SIG-M5 treated with dmso at 0.1 percent for 504 hours (cell line): Measurements from ENCODE around the gene PGM2L1.
"Not testable (repeated sequence)": the region's sequence is repeated elsewhere in the genome, so short reads cannot be mapped to it uniquely, and the experiment has no call there.

Source experiments
- DNase-seq: peaks from one replicate; lab custom pipeline; 2025; ENCODE audit not compliant: unreplicated experiment; lab: John Stamatoyannopoulos, UW

The PGM2L1 gene

DNA sequence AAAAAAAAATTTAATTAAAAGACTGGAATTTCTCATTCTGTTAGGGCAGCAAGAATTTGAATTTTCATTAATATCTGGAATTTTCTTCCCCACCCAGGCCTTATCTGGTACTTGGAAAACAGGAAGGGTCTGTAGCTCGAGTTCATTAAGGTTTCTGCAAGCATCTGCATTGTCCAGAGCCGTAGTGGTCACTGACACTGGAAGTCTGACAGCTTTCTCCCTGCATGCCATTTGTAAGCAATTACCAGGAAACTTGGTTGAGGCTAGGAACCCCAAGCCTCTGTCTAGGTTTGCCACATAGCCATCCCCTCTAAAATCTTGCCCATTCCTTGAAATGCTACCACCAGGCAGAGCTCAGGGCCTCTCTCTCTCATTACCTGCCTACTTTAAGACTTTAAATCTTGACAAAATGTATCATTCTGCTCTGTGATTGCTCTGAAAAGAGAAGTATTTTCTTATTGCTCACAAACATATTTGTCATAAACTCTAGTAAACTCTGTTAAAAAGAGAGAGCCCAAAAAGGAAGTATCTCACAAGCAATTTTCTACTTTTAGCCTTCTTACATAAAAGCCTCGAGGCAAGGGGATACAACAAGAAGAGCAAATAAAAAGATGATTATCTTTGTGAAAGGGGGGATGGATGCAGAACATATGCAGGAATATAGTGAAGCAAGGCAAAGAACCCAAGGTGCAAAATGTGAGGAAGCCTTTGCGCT is 5.5 kb upstream of the PGM2L1 start:
- DNase-seq: no peak

DNA sequence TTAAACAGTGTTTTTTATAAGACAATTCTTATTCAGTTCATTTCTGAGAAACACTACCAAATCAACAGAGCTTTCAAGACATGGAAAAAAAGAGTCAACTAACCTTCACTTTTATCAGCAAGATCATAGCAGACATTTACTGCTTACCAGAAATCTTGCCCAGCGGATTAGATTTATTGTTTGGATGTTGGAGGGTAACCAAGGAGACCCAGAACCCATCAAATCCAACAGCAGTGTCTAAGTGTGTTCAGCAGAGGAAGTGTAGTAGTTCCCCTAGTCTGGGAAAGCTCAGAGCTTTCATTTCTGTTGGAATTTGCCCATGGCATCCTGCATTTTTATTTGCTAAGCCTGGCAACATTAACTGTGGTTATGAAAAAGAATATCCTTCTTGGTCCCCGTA is 2.4 kb upstream of the PGM2L1 start:
- DNase-seq: no peak

DNA sequence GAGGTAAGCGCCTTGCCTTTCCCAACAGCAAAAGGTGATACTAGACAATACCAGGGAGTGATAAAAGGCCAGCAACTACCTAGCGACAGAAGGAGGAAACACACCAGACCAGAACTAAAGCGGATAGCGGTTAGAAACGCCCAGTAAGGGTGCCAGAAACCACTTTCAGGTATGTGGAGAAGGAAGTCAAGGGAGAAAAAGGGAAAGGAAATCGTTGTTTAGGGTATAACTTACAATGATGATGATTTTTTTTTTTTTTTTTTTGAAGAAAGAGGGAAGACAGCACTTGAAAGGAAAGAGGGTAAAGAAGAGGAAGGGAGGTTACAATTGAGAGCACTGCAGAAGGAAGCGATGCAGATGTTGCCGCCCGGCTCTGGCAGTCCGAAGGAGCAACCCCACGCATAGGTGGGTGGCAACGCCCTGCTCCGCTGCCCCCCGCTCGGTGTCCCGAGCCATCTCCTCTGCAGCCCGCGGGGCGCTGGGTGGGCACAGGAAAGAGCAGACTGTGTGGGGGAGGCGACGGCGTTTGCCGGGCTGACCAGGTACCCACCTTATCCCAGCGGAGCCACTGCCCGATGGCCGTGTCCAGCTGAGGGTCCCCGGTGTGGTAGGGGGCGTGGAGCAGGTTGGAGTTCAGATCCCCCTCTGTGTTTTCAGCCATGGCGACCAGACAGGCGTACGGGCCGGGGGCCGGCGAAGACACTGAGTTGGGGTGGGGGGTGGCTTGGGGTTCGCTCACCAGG is 561 bp downstream of the PGM2L1 start:
- peak; percentile 69 for DNase-seq

DNA sequence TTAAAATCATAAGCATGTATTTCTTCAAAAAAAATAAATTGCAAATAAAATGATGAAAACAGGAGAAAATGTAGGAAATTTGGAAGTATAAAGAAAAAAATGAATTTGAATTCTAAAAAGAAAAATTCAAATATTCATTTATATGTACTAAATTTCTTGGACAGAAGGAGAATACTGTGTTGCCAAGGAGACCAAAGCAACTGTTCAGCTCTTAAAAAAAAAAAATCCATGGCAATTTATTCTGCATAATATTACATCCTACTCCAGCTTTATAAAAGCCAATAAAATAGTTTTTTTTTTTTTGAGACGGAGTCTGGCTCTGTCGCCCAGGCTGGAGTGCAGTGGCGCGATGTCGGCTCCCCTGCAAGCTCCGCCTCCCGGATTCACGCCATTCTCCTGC is 6.0 kb downstream of the PGM2L1 start:
- DNase-seq: no peak

DNA sequence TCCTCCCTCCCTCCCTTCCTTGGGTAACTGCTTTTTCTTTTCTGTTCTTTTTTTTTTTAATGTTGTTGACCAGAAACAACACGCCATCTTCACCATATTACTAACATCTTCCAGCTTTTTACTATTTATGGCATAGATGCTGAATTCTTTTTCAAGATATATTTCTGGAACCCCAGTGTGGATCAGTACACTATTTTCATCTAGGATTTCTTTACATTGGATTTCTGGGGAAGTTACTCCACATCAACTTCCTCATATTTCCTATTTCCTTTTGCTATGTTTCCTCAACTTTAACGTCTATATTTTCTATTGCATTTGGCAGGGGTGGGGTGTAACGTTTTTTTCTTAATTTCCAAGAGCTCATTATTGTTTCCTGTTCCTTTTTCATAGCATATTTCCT is 7.0 kb downstream of the PGM2L1 start:
- DNase-seq: no peak

DNA sequence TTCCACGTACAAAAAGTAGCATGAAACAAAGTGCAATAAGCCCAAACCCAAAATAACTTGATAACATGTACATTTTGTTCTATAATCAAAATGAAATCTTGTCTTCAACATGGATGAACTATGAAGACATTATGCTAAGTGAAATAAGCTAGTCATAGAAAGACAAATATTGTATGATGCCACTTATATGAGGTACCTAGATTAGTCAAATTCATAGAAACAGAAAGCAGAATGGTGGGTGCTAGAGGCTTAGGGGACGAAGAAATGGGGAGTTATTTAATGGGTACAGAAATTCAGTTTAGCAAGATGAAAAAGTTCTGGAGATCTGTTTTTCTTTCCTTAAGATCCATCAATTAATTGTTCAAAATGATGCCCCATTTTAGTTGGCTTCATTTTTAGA is 7.5 kb downstream of the PGM2L1 start:
- DNase-seq: no peak

DNA sequence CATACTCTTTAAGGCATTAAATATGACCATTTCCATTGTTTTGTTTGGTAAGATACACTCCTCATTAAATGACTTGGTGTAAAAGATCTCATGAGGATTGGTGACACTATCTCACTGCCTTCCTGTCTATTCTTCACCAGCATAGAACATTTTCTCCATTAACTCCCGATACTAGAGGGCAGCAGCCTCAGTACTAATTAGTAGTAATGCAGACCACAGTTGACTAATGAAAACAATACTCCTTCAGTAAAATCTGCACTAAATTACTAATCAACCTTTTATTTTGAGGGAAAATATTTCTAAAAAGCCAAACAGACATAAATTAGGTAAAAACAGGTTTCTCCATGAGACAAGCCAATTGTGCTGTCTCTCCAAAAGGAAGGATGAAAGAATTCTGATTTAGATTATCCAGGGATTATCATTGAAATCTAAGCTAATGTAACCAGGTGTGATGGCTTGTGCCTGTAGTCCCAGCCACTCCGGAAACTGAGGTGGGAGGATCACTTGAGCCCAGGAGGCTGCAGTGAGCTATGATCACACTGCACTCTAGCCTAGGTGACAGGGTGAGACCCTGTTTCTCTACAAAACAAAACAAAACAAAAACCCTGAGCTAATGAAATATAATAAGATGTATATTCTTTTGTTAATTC is 9.4 kb downstream of the PGM2L1 start:
- peak; percentile 55 for DNase-seq

DNA sequence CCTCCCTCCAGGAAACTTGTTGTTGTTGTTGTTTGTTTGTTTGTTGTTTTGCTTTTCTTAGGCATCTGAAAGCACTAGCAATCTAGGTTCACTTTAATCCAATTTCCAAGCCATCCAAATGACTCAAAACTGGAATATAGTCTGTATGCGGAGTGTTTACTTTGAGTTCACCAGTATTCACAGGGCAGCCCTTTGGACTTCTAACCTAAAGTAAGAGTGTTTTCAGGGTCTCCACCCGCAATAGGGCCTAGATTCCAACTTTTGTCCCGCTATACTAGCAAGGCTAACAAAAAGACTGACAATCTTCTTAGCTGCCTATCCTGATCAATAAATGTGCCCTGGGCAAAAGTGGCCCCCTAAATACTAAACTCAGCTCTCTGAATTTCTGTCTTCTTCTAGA is 13.6 kb downstream of the PGM2L1 start:
- no peak for DNase-seq

DNA sequence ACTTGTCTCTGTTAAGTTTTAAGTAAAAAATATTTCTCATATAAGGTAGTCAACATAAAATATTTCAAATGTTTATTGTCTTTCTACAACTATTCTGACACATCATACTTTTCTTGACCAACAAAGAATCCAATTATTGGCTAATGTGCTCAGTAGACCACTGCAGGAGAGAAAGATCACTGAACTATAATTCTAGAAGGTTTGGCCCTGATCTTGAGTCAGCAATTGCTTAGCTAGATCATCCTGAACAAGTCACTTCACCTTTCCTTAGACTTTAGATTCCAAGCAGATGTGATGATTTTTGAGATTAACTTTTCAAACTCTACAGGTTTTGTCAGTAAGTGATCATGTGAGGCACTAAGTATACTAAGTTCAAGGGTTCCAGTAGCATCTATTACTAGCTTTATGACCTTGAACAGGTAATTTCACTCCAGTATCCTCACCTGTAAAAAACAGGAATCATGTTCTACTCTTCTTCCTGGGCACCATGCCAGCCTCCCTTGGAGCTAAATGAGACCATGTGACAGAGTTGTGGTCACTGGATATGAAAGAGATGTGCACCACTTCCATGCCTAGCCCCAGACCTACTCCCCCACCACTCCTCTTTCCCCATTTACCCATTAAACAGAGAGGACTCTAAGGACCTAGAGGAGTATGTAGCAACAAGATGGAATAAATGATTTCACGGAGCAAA is 17.3 kb downstream of the PGM2L1 start:
- no peak for DNase-seq

DNA sequence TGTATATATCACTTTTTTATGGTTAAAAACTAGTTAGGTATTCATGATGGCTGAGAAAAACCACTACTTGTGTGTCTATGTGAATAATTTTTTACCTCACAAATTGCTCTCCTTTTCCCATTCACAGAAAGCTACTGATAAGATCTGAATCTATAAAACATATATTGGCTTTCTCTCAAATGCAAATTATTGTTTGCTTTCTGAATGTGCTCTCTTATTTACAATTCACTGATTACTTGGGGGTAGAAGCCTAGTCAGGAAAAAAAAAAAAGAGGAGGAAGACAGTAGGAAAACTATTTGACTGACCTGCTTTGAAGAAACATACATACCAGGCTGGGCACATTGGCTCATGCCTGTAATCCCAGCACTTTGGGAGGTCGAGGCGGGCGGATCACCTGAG is 20.5 kb downstream of the PGM2L1 start:
- no peak for DNase-seq

DNA sequence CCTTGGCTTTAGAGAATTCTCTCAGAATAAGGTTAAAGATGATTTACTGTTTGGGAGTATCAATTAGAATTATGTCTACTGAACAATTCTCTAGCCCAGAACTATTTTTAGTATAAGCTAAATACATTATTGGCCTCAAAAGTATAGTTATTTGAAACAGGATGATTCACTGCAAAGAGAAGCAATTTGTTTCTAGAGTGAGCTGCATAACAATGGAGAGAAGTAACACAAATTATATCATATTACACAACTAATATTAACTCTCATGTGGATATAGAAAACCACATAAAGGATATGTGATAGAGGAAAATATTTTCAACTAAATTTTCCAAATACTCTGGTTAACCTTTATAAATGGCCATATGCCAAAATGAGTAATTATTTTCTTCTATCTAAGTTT is 24.9 kb downstream of the PGM2L1 start:
- no peak for DNase-seq

DNA sequence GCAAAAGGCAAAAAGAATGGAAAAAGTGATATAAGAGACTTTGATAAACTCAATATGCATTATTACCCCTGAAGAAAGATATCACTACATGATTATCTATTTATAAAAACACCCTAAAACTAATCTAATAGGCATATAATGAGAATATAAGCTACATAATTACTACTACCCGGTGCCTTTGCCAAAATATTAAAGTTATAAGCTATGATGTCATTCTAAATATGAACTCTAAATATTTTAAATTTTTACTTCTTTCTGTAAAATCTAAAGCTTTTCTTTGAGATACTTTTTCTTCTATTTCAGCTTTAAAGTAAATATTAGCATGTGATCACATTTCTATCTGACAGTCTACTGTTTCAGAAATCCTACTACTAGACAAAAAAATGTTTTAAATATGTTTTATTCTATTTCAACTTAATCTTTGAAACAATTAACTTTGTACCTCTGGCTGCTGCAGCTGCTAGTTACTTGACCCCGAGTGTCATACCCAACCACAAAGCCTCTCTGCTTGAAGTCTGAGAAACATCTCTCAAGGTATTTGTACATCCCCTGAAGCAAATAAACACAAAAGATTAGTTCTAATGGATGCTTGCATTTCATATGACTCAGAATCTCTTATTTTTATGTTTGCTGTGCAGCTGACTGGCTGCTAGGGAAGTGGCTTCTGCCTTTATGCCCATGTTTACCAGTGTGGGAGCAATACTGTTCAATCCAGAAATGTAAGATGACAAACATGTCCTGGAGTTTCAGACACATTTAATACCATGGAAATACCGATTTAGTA is 26.8 kb downstream of the PGM2L1 start:
- peak; percentile 15 for DNase-seq

DNA sequence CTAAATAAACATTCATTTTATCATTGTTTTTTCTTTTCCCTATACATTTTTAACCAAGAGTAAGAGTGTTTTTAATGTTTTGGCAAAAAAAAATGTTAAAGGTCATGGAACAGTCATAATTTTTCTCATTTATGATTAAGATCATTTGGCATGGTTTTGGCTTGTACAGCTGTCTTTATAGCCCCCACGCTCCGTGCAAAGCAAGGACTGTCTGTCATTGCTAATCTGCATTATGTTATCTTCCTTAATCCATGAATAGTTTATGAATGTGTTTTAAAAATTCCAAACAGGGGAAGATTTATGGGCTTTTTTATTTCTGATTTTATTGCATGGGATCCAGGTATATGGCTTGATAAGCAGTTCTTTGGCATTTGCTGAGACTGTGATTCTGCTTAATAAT is 28.1 kb downstream of the PGM2L1 start:
- DNase-seq: no peak

DNA sequence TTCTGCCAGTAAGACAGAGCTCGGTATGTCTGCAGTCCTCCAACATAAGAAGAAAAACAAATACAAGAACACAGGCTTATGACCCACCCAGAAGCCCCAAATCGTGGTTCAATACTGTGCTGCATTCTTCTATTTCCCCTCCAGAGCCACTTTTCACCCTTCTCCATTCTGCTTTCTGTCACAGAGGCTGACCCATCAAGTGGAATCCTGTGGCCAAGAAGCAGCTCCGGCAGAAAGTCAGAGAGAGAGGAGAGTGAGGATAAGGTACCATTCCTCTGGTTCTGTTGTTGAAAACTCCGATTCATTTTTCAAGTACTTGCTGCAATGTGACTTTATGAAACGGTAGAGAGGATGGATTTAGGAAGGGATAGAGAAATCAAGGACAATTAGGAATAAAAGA is 30.4 kb downstream of the PGM2L1 start:
- no peak for DNase-seq

DNA sequence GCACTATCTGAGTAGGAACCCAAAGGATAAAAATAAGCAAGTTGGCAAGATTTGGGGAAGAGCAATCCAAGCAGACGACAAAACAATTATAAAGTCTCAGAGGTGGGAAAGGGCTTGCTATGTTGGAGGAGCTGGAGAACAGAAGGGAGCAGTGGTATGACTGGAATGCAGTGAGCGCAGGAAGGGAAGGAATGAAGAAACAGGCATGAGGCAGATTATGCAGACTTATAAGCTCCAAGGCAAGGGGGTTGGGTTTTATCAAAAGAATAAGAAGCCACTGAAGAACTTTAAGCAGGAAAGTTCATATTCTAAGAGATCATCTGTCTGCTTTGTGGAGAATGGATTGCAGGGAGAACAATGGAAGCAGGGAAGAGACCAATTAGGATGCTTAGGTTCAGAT is 31.7 kb downstream of the PGM2L1 start:
- DNase-seq: no peak

DNA sequence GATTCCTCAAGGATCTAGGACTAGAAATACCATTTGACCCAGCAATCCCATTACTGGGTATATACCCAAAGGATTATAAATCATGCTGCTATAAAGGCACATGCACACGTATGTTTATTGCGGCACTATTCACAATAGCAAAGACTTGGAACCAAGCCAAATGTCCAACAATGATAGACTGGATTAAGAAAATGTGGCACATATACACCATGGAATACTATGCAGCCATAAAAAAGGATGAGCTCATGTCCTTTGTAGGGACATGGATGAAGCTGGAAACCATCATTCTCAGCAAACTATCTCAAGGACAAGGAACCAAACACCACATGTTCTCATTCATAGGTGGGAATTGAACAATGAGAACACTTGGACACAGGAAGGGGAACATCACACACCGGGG is 32.4 kb downstream of the PGM2L1 start:
- not testable (repeated sequence) for DNase-seq

DNA sequence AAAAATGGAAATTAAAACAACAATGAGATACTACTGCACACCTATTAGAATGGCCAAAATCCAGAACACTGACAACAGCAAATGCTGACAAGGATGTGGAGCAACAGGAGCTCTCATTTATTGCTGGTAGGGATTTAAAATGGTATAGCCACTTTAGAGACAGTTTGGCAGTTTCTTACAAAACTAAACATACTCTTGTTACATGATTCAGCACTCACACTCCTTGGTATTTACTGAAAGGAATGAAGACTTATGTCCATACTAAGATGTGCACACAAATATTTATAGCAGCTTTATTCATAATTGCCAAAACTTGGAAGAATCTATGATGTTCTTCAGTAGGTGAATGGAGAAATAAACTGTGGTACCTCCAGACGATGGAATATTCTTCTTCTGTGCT is 40.8 kb downstream of the PGM2L1 start:
- no peak for DNase-seq

DNA sequence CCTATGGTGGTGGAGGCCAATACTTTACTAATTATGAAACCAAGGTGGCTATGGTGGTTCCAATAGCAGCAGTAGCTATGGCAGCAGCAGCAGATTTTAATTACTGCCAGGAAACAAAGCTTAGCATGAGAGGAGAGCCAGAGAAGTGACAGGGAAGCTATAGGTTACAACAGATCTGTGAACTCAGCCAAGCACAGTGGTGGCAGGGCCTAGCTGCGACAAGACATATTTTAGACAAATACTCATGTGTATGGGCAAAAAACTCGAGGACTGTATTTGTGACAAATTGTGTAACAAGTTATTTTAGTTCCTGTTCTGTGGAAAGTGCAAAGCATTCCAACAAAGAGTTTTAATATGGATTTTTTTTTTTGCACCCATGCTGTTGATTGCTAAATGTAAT is 42.6 kb downstream of the PGM2L1 start:
- DNase-seq: no peak

DNA sequence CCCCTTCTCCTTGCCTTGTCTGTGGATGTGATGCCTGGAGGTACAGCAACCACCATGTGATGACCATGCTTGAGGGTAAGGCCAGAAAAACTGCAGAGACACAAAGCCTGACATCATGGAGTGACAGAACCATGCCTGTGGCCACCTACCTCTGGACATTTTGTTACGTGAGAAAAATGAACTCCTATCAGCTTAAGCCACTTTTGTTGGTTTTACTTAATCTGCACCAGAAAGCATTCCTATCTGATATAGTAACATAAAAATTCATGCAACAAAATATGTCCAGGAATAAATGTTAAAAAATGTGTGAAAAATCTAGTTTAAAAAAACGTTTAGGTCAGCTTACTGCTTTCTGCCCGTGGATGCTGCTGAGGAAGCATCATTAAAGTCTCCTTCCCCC is 44.2 kb downstream of the PGM2L1 start:
- no peak for DNase-seq

DNA sequence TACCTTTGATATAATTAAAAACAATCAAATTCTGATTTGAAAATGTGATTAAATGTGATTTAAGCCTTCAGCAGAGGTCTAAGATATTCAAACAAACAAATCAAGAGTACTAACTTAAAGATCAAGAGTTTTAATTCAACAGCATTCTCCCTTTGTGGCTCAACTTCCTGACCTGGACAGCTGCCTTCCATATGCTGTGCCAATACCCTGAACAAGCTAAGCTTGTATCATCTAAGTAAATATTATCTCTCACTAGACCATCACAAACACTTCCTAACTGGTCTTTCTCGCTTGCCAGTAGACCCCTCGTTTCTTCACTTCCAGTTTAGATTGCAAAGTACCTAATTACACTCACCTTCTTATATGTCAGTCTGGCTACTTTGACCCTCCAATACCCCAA is 50.9 kb downstream of the PGM2L1 start:
- no peak for DNase-seq

DNA sequence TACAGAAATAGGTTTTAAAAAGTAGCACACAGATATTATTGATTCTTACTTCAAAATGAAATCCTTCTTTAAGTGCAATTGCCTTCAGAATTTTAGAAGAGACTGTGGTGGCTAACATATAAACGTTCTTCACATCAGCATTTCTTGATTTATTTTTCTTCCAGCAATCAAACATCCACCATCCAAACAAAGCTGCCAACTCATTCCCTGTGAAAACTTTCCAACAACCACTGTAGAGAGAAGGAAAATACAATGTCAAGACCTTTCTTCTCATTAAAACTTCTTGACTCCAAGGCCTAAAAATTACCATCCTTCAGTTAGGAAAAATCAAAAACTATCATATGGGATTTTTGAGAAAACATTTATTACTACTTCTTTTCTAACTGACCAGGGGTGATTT is 52.8 kb downstream of the PGM2L1 start:
- DNase-seq: no peak
